H1 (cell line): Measurements from ENCODE around the gene PRAMEF12. TPM values are rescaled to one million over a fixed set of nuclear protein-coding genes. Genes with fewer than 3 reads are reported as not detected.

Experiments
- CTCF ChIA-PET: fragments of 300-600 bp; sonication (Branson Sonifier 250); formaldehyde crosslinking; loops from one replicate; lab custom pipeline; 2021; ENCODE audit not compliant: partially characterized antibody; lab: Charles Lee
- POLR2A ChIA-PET: fragments of 300-600 bp; sonication (Branson Sonifier 250); formaldehyde crosslinking; loops from one replicate; lab custom pipeline; 2021; ENCODE audit warnings: inconsistent platforms; ENCODE audit not compliant: partially characterized antibody; lab: Charles Lee
- DNase-seq, 2 experiments: peaks; one replicate each; pipeline versions ENCODE4 v3.0.0 to v3.0.0-alpha.2; 2010 to 2022; ENCODE audit warnings: low spot score in 2 of 2, low read depth in 1 of 2, mixed read lengths in 1 of 2
- FAIRE-seq: peaks from 2 replicates; lab custom pipeline; 2011; peaks lifted over from hg19 to GRCh38; lab: Jason Lieb, UNC
- H2AFZ ChIP-seq: 2 replicates; pipeline ENCODE4 v1.8.1; 2012; ENCODE audit warnings: low read length, inconsistent platforms
- H2AK5ac ChIP-seq: 2 replicates; pipeline ENCODE4 v1.6.1; 2013; ENCODE audit warnings: low read depth, low read length
- H2BK120ac ChIP-seq: replicated peaks from 2 replicates; pipeline ENCODE3; 2013; ENCODE audit warnings: low read depth, low read length, inconsistent platforms
- H2BK12ac ChIP-seq: 2 replicates; pipeline ENCODE4 v1.6.1; 2013; ENCODE audit warnings: low read depth, low read length
- H2BK15ac ChIP-seq: 2 replicates; pipeline ENCODE4 v1.6.1; 2013; ENCODE audit warnings: low read length
- H2BK20ac ChIP-seq: 2 replicates; pipeline ENCODE4 v1.6.1; 2013; ENCODE audit warnings: low read length
- H2BK5ac ChIP-seq: 2 replicates; pipeline ENCODE4 v1.6.1; 2013; ENCODE audit warnings: low read depth, low read length
- H3K14ac ChIP-seq: 2 replicates; pipeline ENCODE4 v1.6.1; 2013; ENCODE audit warnings: inconsistent platforms; ENCODE audit not compliant: insufficient read length
- H3K18ac ChIP-seq: 2 replicates; pipeline ENCODE4 v1.6.1; 2013; ENCODE audit warnings: low read length; ENCODE audit errors: extremely low read depth
- H3K23ac ChIP-seq: 2 replicates; pipeline ENCODE4 v1.6.1; 2013; ENCODE audit warnings: inconsistent platforms; ENCODE audit not compliant: insufficient read length
- H3K23me2 ChIP-seq: 2 replicates; pipeline ENCODE4 v1.6.1; 2013; ENCODE audit warnings: low read depth, low read length
- H3K27ac ChIP-seq: 2 replicates; pipeline ENCODE4 v1.6.1; 2011; ENCODE audit warnings: low read depth, low read length, inconsistent platforms
- H3K27me3 ChIP-seq, 4 experiments: replicated peaks in 1 of 4; 1 replicate in 1 of 4; 2 replicates in 3 of 4; pipeline versions ENCODE4 v1.6.1 to v1.8.1; 2011 to 2013; ENCODE audit warnings: low read length in 3 of 4, mild to moderate bottlenecking in 3 of 4, inconsistent platforms in 2 of 4, mixed read lengths in 2 of 4, moderate library complexity in 1 of 4; ENCODE audit not compliant: control insufficient read depth in 3 of 4, insufficient read depth in 3 of 4; ENCODE audit errors: extremely low read depth in 1 of 4
- H3K36me3 ChIP-seq, 4 experiments: 2 replicates each; pipeline versions ENCODE4 v1.6.1 to v1.8.1; 2011 to 2013; ENCODE audit warnings: mild to moderate bottlenecking in 4 of 4, low read length in 3 of 4, moderate library complexity in 2 of 4, control low read depth in 1 of 4, inconsistent platforms in 1 of 4; ENCODE audit not compliant: insufficient read depth in 4 of 4, control insufficient read depth in 2 of 4
- H3K4ac ChIP-seq: replicated peaks from 2 replicates; pipeline ENCODE3; 2013; ENCODE audit warnings: low read length, low read depth, mixed read lengths, inconsistent platforms; ENCODE audit not compliant: insufficient read length
- H3K4me1 ChIP-seq, 4 experiments: replicated peaks in 1 of 4; 1 replicate in 1 of 4; 2 replicates in 3 of 4; pipeline versions ENCODE4 v1.6.1 to v1.8.1; 2011 to 2013; ENCODE audit warnings: low read length in 3 of 4, inconsistent platforms in 2 of 4, mixed read lengths in 1 of 4; ENCODE audit not compliant: insufficient read depth in 4 of 4, control insufficient read depth in 3 of 4
- H3K4me2 ChIP-seq, 2 experiments: 2 replicates each; pipeline versions ENCODE4 v1.6.1 to v1.8.1; 2011 to 2013; ENCODE audit warnings: low read depth in 2 of 2, low read length in 2 of 2, control low read depth in 1 of 2, inconsistent platforms in 1 of 2, mild to moderate bottlenecking in 1 of 2; ENCODE audit not compliant: insufficient read depth in 1 of 2
- H3K4me3 ChIP-seq, 4 experiments: fragments of 200-600, 300-600 bp in 1 of 4; sonication (generic), shearing (Covaris generic), sonication (Bioruptor Twin) in 1 of 4; 2 replicates each; pipeline versions ENCODE4 v1.5.1 to v1.8.1; 2011 to 2016; ENCODE audit warnings: low read length in 4 of 4, low read depth in 3 of 4, control low read depth in 2 of 4, inconsistent platforms in 2 of 4, mild to moderate bottlenecking in 2 of 4, mixed read lengths in 1 of 4, moderate library complexity in 1 of 4; ENCODE audit not compliant: insufficient read depth in 2 of 4; ENCODE audit errors: extremely low read depth in 1 of 4
- H3K56ac ChIP-seq: replicated peaks from 2 replicates; pipeline ENCODE3; 2013; ENCODE audit warnings: low read depth, mild to moderate bottlenecking, mixed read lengths, low read length, inconsistent platforms; ENCODE audit not compliant: insufficient read length
- H3K79me1 ChIP-seq: 2 replicates; pipeline ENCODE4 v1.6.1; 2013; ENCODE audit warnings: low read depth, low read length, control low read depth
- H3K79me2 ChIP-seq, 2 experiments: 2 replicates each; pipeline versions ENCODE4 v1.6.1 to v1.8.1; 2012 to 2013; ENCODE audit warnings: low read length in 2 of 2, mild to moderate bottlenecking in 2 of 2, inconsistent platforms in 1 of 2; ENCODE audit not compliant: insufficient read depth in 2 of 2, control insufficient read depth in 1 of 2
- H3K9ac ChIP-seq, 4 experiments: replicated peaks in 1 of 4; 1 replicate in 1 of 4; 2 replicates in 3 of 4; pipeline versions ENCODE4 v1.6.1 to v1.8.1; 2011 to 2013; ENCODE audit warnings: low read depth in 3 of 4, low read length in 3 of 4, control low read depth in 2 of 4, mild to moderate bottlenecking in 2 of 4, moderate library complexity in 2 of 4, inconsistent platforms in 1 of 4; ENCODE audit errors: extremely low read depth in 1 of 4
- H3K9me3 ChIP-seq, 2 experiments: 2 replicates each; pipeline versions ENCODE4 v1.6.1 to v1.8.1; 2012 to 2013; ENCODE audit warnings: mild to moderate bottlenecking in 2 of 2, moderate library complexity in 2 of 2, control low read depth in 1 of 2, inconsistent platforms in 1 of 2, low read depth in 1 of 2, low read length in 1 of 2, mixed read lengths in 1 of 2; ENCODE audit not compliant: insufficient read depth in 2 of 2
- H4K20me1 ChIP-seq, 2 experiments: replicated peaks in 1 of 2; 2 replicates each; pipeline versions ENCODE3 to v1.8.1; 2011 to 2013; ENCODE audit warnings: inconsistent platforms in 2 of 2, low read length in 2 of 2, mild to moderate bottlenecking in 1 of 2; ENCODE audit not compliant: insufficient read depth in 2 of 2, control insufficient read depth in 1 of 2
- H4K5ac ChIP-seq: 2 replicates; pipeline ENCODE4 v1.6.1; 2013; ENCODE audit warnings: low read length, low read depth, mixed read lengths, inconsistent platforms; ENCODE audit not compliant: insufficient read length
- H4K8ac ChIP-seq: 2 replicates; pipeline ENCODE4 v1.8.0; 2013; ENCODE audit warnings: mild to moderate bottlenecking, moderate library complexity, low read length, inconsistent platforms; ENCODE audit not compliant: insufficient read depth; ENCODE audit errors: extremely low read depth
- H4K91ac ChIP-seq: replicated peaks from 2 replicates; pipeline ENCODE3; 2013; ENCODE audit warnings: low read length, mixed read lengths, inconsistent platforms; ENCODE audit not compliant: insufficient read length
- SP1 ChIP-seq: IDR thresholded peaks from 2 replicates; pipeline ENCODE4 v1.6.1; 2011; ENCODE audit warnings: low read depth, low read length
- WGBS, 2 experiments: shearing (Covaris generic) in 1 of 2; methylation state at CpG; one replicate each; pipeline versions ENCODE4 v1.1.6 to v1.1.7; 2013 to 2015; ENCODE audit warnings: low lambda C conversion rate in 2 of 2, mixed read lengths in 2 of 2, inconsistent platforms in 1 of 2, low coverage in 1 of 2, missing lambda C conversion rate in 1 of 2; ENCODE audit not compliant: insufficient replicate concordance in 2 of 2, insufficient coverage in 1 of 2, insufficient read length in 1 of 2; ENCODE audit errors: extremely low coverage in 1 of 2, missing lambda C conversion rate in 1 of 2; 5-methylcytosine and 5-hydroxymethylcytosine counted together
- polyA plus RNA-seq, 7 experiments: library from polyadenylated mRNA; depleted of rRNA in 3 of 7; stranded (reverse) in 5 of 7; unstranded in 2 of 7; fragments of >200 nt in 5 of 7; fragments of 200-250 nt in 2 of 7; gene quantifications; 1 replicate in 5 of 7; 2 replicates in 1 of 7; 4 replicates in 1 of 7; pipeline versions ENCODE4 v1.2.1 to v1.2.3, GENCODE V29; 2011 to 2013; ENCODE audit warnings: missing spikeins in 2 of 7, mixed read lengths in 2 of 7
- total RNA-seq: library from RNA; stranded (reverse); fragmentation: NEBNext Ultra II Directional; extraction: Animal tissue kit (Norgen Biotek cat#: 25700); gene quantifications from 2 replicates; pipeline ENCODE4 v1.2.1, GENCODE V29; 2021

PRAMEF12 gene
- total and polyA plus RNA-seq, 2 of the 8 experiments (the other 6 are each of a cell fraction or from before 2014, with no cell fraction given) = not detected

DNA sequence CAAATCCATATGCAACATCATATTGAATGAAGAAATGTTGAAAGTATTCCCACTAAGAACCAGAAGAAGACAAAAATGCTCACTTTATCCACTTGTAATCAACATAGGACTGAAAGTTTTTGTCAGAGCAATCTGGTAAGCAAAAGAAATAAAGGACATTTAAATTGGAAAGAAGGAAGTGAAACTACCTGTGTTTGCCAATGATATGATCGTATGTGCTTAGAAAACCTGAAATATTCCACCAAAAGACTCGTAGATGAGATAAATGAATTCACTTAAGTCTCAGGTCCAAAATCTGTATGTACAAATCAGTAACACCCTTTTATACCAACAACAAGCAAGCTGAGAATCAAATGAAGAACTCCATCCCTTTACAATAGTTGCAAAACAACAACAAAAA, 26.2 kb downstream of the PRAMEF12 start:
- CTCF ChIA-PET = no interaction called here
- no peak overlapping the region for H2BK5ac ChIP-seq

More for the DNA sequence above, 26.2 kb downstream of the PRAMEF12 start:
- no peak overlapping the region for H3K23ac ChIP-seq
- H3K4me1 ChIP-seq = no peaks in the 10 kb centered on the region
- H4K20me1 ChIP-seq = no peaks in the 10 kb centered on the region
- H3K23me2 ChIP-seq = no peaks in the 10 kb centered on the region
- WGBS, 2 experiments = 87% methylated on average over 2 of the region's 2 CpGs; no CpG with 5 or more reads in 1 of the 2 experiments
- H3K27ac ChIP-seq = no peak overlapping the region
- DNase-seq (no peak), FAIRE-seq (no peak)
- no peak overlapping the region for H3K9ac ChIP-seq
- H4K8ac ChIP-seq = no peak overlapping the region
- H2BK20ac ChIP-seq = no peak overlapping the region
- H3K79me2 ChIP-seq = no peaks in the 10 kb centered on the region
- H3K27me3 ChIP-seq = no peaks in the 10 kb centered on the region
- no peaks in the 10 kb centered on the region for H3K79me1 ChIP-seq
- no peak overlapping the region for H3K4ac ChIP-seq
- H3K36me3 ChIP-seq = no peaks in the 10 kb centered on the region
- no peak overlapping the region for H2AK5ac ChIP-seq
- H2BK12ac ChIP-seq = no peak overlapping the region
- no peak overlapping the region for H3K14ac ChIP-seq
- no peak overlapping the region for H2AFZ ChIP-seq
- no peak overlapping the region for H3K56ac ChIP-seq
- H3K18ac ChIP-seq = no peak overlapping the region
- no peak for TF ChIP-seq SP1
- TF ChIP-seq, all 59 proteins: peak for 0
- Histone ChIP-seq H3K9me3 (peaks cover 22 to 24% of the 10 kb centered on the region in 2 experiments), H2BK120ac (no peak overlapping the region), H3K4me2 (no peak overlapping the region), H4K91ac (no peak overlapping the region), H4K5ac (no peak overlapping the region), H3K4me3 (no peak overlapping the region), H2BK15ac (no peak overlapping the region)
- POLR2A ChIA-PET = no interaction called here
